Keratinocyte (primary cell): ENCODE results near the gene COL1A2.

Experiments
- CTCF ChIP-seq, 3 experiments: IDR thresholded peaks in 1 of 3; conservative IDR thresholded peaks in 1 of 3; optimal IDR thresholded peaks in 1 of 3; 2 replicates in 2 of 3; 3 replicates in 1 of 3; pipeline versions ENCODE3 to v1.5.1; 2011; ENCODE audit warnings: low read length in 3 of 3, mild to moderate bottlenecking in 3 of 3, moderate library complexity in 2 of 3, control low read depth in 1 of 3, inconsistent platforms in 1 of 3; ENCODE audit not compliant: insufficient read depth in 2 of 3; ENCODE audit errors: extremely low read depth in 1 of 3
- EZH2 ChIP-seq: IDR thresholded peaks from one replicate; pipeline ENCODE4 v1.6.1; 2012; ENCODE audit warnings: inconsistent platforms, mild to moderate bottlenecking, low read length, moderate library complexity

GRCh38 chr7:94478648-94479214, 84.0 kb downstream of the COL1A2 start:
- TF ChIP-seq CTCF (optimal IDR thresholded peaks at IDR 0.05 in 1 of 3, IDR thresholded peaks at IDR 0.05 in 1 of 3, conservative IDR thresholded peaks at IDR 0.05 in 1 of 3; ENCODE audit: extremely low read depth in 1 of 3, insufficient read depth in 2 of 3, low read length in 3 of 3) (no peak), EZH2 (no peak)
